GM21717 (cell line): ENCODE results near the gene PICK1.

Experiments used
- ATAC-seq: cut with Tn5 transposase; IDR thresholded peaks from one replicate; pipeline ENCODE4 v1.9.1; 2021; ENCODE audit warnings: mild to moderate bottlenecking, moderate library complexity; ENCODE audit not compliant: unreplicated experiment

Gene PICK1

DNA sequence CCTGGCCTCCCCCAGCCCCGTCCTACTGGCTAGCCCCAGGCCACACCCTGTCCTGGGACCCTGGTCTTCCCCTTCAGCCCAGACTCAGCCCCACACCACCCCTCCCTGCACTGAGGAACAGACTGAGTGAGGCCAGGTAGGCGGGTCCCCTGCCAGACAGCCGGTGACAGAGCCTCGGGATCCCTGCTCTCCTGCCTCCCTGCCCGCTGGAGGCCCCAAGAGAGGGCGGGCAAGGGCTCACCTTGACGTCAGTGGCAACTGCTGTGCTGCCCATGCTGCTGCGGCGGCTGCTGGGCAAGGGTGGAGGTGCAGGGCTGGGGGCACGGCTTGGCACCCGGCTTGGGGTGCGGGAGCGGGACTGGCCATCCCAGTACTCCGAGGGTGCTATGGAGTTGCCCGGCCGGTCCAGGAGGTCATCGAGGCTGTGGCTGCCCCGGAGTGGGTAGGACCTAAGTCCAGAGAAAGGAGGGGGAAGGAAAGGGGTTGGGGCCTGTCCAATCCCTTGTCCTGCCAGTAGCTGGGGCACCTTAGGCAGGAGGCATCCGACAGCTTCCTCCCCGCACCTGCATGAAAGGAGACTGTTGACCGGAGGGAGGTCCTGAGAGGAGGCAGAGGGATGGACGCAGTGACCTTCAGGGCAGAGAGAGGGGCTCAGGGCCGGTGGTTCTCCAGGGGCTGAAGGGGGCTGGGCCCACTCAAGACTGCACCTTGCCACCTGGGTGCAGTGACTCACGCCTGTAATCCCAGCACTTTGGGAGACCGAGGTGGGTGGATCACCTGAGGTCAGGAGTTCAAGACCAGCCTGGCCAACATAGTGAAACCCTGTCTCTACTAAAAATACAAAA lies 29.0 kb downstream of the PICK1 start:
- ATAC-seq, result no peak

DNA sequence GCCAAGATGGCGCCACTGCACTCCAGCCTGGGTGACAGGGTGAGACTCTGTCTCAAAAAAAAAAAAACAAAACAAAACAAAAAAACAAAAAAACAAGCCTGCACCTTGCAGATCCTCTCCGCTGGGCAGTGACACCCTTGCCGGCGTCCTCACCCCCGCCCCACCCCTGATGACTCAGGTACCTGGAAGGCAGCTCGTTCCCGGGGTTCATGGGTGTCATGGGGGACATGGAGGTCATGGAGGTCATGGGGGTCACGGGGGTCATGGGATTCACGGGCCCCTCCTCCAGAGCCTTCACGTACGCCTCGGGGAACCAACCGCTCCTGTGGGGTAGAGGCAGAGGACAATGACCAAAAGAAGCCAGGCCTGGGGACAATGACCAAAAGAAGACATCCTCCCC lies 29.7 kb downstream of the PICK1 start:
- ATAC-seq, result no peak

DNA sequence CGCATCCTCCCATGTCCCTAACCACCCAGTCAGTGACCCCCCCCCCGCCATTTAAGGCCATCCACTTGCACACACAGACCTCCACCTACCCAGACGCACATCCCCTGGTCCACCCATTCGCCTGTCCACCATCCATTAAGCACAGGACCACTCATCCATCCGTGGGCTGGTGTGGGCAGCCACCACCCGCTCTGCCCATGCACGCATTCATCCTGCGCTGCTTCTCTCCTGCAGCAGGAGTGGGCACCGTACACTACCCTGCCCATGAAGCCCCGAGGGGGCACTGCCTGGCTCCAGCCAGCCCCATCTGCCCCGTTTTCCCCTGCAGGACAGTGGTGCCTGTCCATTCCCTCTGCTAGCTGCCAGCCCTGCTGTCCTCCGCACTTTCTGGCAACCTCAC lies 30.7 kb downstream of the PICK1 start:
- no peak for ATAC-seq

DNA sequence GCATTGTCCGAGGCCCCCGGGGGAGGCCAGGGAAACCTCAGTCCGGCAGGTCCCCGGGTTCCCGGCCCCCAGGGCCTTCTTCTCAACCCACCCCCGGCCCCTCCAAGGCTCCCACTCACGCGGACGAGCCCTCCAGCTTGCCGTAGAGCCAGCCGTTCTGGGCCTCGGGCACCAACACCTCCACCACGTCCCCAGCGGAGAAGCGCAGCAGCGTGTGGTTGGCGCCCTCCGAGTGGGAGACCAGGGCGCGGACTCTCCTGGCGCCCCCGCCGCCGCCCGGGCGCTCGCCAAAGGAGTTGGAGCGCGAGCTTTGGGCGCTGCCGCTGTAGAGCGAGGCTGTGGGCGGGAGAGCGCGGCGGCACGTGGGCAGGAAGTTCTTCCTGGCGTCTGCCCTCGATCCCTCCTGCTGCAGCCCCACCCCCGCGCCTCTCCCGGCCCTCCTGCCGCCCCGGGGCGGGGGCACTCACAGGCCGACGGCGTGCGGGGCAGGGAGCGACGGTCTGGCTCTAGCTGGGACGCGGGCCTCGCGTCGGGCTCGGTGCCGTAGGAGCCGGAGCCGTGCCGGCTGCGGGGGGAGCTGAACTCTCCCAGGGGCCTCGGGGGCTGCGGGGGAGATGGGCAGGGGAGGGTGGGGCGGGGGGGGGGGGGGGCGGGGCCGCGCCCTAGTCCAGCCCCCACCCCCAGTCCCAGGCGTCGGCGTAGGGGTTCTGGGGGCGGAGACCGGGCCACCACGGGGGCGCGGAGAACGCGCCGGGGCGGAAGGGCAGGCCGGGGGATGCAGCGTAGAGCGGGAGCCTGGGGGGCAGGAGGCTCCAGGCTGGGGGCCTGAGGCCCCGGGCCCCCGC lies 31.6 kb downstream of the PICK1 start:
- ATAC-seq, result no peak

DNA sequence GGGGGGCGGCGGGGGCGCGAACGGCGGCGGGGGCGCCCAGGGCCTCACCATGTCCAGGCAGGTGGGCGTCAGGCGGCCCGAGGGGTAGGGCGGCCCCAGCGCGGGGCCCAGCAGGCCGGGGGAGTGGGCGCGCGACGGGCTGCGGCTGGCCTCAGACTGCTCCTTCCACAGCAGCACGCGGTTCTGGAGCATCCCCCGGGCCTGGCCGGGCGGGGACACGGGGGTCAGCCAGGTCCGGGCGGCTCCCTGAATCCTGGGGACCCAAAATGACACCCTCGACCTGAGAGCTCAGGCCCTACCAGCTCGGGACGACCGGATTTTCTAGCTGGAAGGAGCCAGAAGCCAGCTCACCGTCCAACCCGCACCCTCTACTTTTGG lies 32.3 kb downstream of the PICK1 start:
- no peak for ATAC-seq

DNA sequence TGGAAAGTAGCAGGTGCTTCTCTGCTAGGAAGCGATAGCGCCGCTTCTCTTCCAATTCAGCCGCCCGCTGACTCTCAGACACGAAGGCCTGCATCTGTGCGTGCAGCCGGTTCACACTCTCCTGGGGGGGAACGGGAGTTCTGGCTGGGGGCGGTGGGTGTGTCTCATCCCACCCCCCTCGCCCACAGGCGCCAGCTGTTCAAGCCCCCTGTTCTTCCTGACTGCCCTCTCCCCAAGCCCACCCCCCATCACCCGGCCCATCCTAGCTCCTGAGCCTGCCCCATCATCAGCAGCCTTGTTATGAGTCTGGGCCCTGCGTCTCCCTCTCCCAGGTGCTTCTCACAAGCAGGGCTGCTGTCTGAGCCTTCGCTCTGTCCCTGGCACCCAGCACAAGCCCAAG lies 39.9 kb downstream of the PICK1 start:
- ATAC-seq, result no peak

DNA sequence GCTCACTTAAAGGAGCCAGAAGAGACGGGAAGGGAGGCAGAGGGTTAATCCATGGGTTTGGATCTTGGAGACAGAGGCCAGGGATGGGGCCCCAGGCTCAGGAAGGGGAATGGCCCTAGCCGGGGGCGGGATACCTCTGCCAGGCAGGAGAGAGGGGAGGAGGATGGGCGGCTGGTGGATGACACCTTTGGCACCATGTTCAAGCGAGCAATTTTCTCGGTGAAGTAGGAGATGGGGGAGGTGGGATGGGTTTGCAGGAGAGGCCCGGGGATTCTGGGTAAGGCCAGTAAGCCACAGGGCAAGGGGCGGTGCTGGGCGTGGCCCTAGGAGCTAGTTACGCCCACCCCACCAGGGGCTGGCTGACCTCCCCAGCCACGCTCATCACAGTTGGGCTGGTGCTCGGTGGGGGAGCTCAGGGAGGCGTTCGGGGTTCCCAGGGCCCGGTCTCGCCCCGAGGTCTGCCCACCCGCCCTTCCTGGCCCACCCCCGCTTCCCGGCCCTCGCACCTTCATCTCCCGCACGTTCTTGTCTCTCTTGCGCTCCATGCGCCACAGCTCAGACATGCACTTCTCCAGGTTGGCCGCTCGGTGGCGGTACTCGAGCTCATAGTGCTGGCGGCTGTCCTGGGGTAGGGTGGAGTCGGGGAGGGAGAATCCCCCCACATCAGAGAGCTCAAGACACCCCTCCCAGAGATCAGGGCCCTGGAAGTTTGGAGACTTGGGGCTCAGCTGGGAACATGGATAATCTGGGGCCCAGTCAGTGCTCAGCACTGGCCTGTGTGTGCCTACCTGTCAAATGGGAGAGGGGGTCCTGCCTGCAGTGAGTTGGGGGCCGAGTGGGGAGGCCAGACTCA lies 40.6 kb downstream of the PICK1 start:
- ATAC-seq, result no peak

DNA sequence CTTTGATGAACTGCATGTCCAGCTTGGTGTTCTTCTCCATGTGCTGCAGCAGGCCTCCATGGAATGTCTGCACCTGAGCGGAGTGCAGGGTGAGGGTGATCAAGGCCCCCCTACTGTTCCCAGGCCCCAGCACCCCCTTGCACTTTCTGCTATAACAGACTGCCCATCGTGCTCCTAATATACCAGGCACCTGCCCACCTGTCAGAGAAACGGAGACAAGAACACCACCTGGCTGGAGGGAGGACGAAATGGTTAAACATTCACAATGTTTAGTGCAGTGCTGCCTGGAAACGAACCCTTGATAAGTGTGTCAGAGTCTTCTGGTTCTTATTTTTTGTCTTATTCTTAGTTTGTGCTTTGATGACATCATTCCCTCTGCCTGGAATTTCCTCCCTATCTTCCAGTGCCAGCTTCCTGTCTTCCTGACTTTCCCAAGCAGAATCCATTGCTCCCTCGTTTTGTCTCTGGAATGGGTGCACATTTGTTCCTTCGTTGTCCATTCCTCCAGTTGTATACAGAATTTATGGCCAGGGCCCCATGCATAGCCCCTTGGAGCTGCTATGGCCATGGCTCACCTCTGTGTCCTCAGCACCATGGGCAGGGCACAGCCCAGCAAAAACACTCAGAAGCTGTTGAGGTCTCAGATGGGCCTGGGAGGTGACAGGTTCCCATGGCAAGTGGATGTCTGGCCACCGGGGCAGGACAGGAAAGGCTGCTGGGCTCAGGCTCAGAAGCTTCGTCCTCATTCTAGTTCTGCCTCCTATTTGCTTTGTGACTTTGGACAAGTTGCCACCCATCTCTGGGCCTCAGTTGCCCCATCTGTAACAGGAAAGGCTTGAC lies 41.4 kb downstream of the PICK1 start:
- ATAC-seq, result no peak

DNA sequence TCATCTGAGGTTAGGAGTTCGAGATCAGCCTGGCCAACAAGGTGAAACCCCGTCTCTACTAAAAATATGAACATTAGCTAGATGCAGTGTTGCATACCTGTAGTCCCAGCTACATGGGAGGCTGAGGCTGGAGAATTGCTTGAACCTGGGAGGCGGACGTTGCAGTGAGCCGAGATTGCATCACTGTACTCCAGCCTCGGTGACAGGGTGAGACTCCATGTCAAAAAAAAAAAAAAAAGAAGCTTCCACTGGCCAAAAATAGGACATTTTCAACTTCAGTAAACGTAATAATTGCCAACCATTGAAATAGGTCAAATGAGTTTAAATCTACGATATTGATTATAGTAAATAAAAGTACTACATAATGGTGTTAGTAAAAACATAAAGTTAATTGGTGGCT lies 46.4 kb downstream of the PICK1 start:
- no peak for ATAC-seq

DNA sequence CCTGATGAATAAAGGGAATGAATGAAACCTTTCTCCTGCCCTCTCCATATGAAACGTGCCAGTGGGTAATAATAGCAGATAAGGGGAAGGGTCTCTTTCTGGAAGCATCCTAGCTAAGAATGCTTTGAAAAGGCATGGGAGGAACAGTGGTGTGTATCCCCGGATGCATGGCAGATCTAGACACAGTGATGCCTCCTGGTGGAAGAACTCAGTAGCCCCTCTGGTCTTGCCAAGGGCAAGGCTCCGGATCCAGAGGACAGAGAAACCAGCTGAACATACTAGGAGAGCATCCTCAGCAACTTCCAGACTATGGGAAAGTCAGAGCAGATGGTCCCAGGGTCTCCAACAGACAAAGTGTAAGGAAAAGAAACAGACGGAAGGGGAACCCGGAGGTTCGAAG lies 46.9 kb downstream of the PICK1 start:
- ATAC-seq, result no peak

DNA sequence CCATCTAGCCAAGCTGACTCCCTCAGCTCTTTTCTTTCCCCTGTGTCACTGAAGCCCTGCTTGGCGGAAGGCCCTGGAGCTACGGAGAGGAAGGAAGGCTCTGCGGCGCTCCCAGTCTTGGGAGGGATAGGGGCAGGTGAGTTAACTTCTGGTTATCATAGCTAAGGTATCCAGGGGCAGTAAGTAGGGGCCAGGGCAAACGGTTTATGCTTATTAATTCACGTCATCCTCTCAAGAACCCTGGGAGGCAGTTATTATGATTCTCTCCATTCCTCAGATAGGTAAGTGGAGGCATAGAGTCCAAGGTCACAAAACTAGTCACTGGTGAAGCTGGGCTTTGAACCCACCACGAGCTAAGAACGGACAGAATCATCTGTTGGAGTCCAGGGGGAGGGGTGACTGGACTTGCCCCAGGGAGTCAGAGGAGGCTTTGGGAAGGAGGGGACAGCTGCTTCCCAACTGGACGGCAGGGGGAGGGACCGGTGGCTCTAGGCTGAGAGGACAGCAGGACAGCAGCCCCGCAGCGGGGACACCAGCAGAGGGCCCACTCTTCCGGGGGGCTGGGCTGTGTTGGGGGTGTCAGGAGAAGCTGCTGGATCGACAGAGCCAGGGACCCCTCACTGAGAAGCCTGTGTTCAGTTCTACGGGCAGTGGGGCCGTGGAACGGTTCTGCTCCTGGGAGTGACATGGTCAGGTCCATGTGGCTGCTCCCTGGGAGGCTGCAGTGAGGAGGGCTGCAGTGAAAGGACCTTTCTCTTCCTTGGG lies 49.8 kb downstream of the PICK1 start:
- no peak for ATAC-seq

DNA sequence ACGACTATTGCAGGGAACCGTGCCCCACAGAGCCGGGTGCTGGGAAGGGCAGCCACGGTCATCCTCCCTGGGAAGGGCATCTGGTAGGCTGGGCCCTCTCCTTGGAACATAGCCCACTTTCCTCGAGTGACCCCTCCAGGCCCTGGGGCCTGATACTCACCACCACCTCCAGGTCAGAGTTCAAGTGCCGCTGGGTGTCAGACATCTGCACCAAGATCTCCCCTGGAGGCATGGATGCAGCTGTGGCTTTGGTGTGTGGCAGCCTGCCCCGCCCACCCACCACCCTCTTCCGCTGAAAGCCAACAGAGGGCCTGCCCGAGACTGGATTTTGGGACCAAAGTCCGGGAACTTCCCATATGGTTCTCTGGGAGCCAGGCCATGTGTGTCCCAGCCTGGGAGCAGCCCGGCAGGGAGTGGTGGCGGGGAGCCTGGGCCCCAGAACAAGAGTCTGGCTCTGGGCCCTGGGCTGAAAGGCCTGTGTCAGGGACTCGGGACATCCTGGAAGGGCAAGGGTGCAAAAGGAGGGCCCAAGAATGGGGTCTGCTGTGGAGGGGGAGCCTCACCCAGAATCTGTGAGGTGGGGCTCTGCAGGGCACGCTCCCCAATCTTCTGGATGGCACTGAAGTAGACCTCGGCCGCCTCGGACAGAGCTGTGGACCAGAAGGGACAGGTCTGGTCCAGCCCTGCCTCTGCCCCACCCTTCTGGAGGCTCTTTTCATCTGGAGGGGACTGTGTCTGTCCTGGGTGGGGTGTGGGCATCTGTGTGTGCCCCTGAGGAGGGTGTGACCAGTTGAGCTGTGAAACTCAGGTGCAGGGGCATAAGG lies 50.7 kb downstream of the PICK1 start:
- ATAC-seq, result no peak

DNA sequence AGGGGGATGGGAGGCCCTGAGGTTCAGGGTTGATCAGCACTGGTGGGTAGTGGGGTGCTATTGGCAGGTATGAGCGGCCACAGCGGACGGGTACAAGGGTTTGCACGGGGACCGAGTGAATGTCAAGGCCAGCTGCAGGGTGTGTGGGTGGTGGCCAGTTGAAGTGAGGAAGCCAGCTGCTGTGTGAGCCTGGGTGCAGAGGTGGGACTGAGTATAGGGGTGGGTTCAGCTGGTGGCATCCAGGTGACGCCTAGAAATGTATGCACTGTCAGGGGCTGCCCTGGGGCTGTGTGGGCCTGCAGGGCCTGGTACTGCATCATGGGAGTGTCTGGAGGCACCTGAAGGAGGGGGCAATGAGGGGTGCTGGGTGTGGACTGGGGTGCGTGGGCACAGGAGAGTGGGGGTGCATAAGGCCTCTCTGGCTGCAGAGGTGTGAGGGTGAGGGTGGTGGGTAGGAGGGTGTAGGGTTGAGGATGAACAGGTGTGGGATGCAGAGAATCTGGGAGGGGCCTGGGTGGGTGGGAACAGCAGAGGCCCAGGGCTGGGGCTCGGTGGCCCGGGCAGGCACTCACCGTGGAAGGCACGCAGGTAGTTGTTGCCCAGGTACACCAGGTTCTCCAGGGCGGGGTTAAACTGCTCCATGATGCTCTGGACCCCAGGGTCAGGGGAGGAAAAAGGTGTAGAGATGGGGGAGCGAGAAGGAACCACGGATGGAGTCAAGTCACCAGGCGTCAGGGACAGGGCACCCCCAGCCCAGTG lies 51.5 kb downstream of the PICK1 start:
- ATAC-seq, result no peak

DNA sequence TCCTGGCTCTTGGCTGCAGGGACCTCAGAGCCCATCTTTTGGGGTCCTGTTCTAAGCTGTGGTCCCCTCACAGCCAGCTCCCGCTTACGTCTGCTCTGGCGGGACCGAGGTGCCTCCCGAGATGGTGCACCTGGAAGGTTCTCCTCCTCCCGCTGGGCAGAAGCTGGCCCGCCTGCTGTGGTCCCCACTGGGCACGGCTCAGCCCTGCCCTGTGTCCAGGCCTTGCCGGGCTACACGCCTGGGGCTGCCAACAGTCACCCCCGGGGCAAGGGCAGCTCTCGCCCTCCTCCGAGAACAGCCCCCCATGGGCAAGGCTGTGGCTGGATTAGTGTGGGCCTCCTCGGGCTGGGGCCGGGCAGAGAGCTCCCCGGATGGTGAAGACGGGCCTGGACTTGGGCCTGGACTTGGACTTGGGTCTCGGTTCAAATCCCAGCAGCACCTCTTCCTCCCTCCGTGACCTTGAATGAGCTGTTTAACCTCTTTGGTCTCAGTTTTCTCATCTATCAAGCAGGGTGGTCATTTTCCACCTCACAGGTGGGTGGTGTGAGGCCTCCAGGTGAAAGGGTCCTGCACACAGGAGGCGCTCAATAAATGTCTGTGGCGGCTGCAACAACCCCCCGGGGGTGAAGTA lies 52.3 kb downstream of the PICK1 start:
- ATAC-seq, result no peak

DNA sequence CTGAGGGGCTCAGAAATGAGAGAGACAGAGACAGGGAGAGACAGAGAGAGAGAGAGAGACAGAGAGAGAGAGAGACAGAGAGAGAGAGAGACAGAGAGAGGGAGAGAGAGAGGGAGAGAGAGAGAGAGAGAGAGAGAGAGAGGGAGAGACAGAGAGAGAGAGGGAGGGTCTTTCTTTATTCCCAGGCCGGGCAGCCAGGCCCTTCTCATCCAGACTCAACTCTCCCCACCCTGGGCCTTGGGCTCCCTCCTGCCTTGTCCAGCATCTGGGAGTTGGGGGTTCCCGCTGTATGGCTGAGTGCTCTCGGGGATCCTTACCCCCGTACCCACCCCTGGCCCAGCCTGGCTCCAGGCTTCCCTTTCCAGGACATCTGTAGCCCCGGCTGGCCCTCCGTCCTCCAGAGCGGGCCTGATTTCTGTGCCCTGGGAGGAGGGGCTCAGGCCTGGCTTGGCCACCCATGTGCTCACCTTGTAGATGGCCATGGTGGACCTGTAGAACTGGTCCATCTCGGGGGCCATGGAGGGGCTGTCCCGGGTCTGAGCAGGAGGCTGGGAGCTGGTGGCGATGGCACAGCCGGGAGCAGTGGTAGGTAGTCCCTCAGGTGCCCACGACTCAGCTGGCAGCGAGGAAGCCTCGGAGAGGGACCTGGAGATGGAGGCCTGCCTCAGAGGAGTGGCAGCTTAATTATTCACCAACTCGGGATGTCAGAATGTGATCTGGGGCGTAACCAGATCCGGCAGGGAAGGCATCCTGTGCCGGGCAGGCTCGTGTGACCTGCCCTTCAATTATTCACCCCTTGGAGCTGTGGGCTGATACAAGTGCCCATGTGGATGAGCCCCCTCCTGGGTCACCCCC lies 53.0 kb downstream of the PICK1 start, which contains the start of gene BAIAP2L2:
Gene BAIAP2L2 (minus strand): TSS at position 677 of the 855 bp plus-strand sequence. CDS start 159 bp downstream, at position 518.
- no peak for ATAC-seq
